NCI-H1092 (cell line): ENCODE data around the gene ANKRD55.
A peak's percentile ranks its signal among the peaks of the same experiment; 100 is the strongest.
"Not testable (repeated sequence)": the region's sequence is repeated elsewhere in the genome, so short reads cannot be mapped to it uniquely, and the experiment has no call there.

Experiments used
- DNase-seq: peaks from one replicate; lab custom pipeline; 2025; lab: John Stamatoyannopoulos, UW

Gene ANKRD55

GRCh38 chr5:56233230-56233629, at the start of gene ANKRD55:
TSS of gene ANKRD55 (minus strand) at chr5:56233330. CDS start at chr5:56232913, 417 bp downstream.
- DNase-seq: peak; percentile 70

GRCh38 chr5:56282216-56282615, 49.1 kb upstream of the ANKRD55 start:
- DNase-seq: no peak

- DNase-seq: no peak
Observed at GRCh38 chr5:56281489-56282165, 48.5 kb upstream of the ANKRD55 start.

- DNase-seq: no peak
Observed at GRCh38 chr5:56279979-56280378, 46.8 kb upstream of the ANKRD55 start.

GRCh38 chr5:56279291-56279690, 46.2 kb upstream of the ANKRD55 start:
- DNase-seq: no peak

GRCh38 chr5:56278335-56278753, 45.2 kb upstream of the ANKRD55 start:
- no peak for DNase-seq

- no peak for DNase-seq
Observed at GRCh38 chr5:56277573-56277972, 44.4 kb upstream of the ANKRD55 start.

- DNase-seq: no peak
Observed at GRCh38 chr5:56273376-56273955, 40.3 kb upstream of the ANKRD55 start.

GRCh38 chr5:56272765-56273164, 39.6 kb upstream of the ANKRD55 start:
- no peak for DNase-seq

GRCh38 chr5:56270568-56271392, 37.6 kb upstream of the ANKRD55 start:
- peak; percentile 38 for DNase-seq

- DNase-seq: no peak
Observed at GRCh38 chr5:56270058-56270457, 36.9 kb upstream of the ANKRD55 start.

- DNase-seq: no peak
Observed at GRCh38 chr5:56269216-56269927, 36.2 kb upstream of the ANKRD55 start.

GRCh38 chr5:56268707-56269106, 35.6 kb upstream of the ANKRD55 start:
- DNase-seq: not testable (repeated sequence)

GRCh38 chr5:56267856-56268255, 34.7 kb upstream of the ANKRD55 start:
- no peak for DNase-seq

GRCh38 chr5:56264417-56265025, 31.4 kb upstream of the ANKRD55 start:
- DNase-seq: no peak

GRCh38 chr5:56262279-56262678, 29.1 kb upstream of the ANKRD55 start:
- peak; percentile 3 for DNase-seq

- DNase-seq: no peak
Observed at GRCh38 chr5:56259002-56259511, 25.9 kb upstream of the ANKRD55 start.

- DNase-seq: not testable (repeated sequence)
Observed at GRCh38 chr5:56257763-56258529, 24.8 kb upstream of the ANKRD55 start.

- no peak for DNase-seq
Observed at GRCh38 chr5:56257010-56257409, 23.9 kb upstream of the ANKRD55 start.

GRCh38 chr5:56255502-56255901, 22.4 kb upstream of the ANKRD55 start:
- no peak for DNase-seq

GRCh38 chr5:56253924-56254323, 20.8 kb upstream of the ANKRD55 start:
- DNase-seq: no peak
